ENCODE data around the gene CELSR3.

CELSR3 gene

GRCh38 chr3:48644898-48645760 is 17.6 kb downstream of the CELSR3 start:
- H3K4me1 ChIP-seq (ENCODE audit: control insufficient read depth in 1 of 2, insufficient read depth in 1 of 2, low read depth in 1 of 2, low read length in 1 of 2), result no peaks in the 10 kb centered on the region
- H3K27ac ChIP-seq, result no peak overlapping the region
- no peaks in the 10 kb centered on the region for H3K36me3 ChIP-seq
- TF ChIP-seq, protein P1, sequence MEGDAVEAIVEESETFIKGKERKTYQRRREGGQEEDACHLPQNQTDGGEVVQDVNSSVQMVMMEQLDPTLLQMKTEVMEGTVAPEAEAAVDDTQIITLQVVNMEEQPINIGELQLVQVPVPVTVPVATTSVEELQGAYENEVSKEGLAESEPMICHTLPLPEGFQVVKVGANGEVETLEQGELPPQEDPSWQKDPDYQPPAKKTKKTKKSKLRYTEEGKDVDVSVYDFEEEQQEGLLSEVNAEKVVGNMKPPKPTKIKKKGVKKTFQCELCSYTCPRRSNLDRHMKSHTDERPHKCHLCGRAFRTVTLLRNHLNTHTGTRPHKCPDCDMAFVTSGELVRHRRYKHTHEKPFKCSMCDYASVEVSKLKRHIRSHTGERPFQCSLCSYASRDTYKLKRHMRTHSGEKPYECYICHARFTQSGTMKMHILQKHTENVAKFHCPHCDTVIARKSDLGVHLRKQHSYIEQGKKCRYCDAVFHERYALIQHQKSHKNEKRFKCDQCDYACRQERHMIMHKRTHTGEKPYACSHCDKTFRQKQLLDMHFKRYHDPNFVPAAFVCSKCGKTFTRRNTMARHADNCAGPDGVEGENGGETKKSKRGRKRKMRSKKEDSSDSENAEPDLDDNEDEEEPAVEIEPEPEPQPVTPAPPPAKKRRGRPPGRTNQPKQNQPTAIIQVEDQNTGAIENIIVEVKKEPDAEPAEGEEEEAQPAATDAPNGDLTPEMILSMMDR (IDR thresholded peaks at IDR 0.05), result no peak
- H3K4me3 ChIP-seq (ENCODE audit: low read depth in 1 of 2, low read length in 1 of 2), result no peak overlapping the region
- no peaks in the 10 kb centered on the region for H3K9me3 ChIP-seq
- no peaks in the 10 kb centered on the region for H3K27me3 ChIP-seq

DNA sequence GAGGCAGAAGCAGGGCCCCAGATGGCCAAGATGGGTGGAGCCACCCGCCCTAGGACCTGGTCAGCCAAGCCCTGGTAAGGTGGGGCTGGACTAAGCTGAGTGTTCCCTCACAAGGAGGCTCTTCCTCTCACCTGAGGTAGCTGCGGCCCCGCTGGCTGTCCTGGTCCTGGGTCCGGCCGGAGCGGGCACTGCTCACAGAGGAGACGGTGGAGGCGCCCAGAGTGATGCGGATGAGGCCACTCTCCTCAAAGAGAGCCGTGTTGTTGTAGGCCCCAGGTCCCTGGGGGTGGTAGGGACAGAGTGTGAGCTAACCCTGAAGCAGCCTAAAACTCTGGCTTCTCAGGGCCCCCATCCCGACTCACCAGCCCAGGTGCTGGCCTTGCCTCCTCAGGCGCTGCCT is 20.1 kb downstream of the CELSR3 start:
- no peaks in the 10 kb centered on the region for H3K4me1 ChIP-seq (ENCODE audit: control insufficient read depth in 1 of 2, insufficient read depth in 1 of 2, low read depth in 1 of 2, low read length in 1 of 2)
- TF ChIP-seq, protein P1 (IDR thresholded peaks at IDR 0.05), result no peak
- no peaks in the 10 kb centered on the region for H3K27me3 ChIP-seq
- no peaks in the 10 kb centered on the region for H3K9me3 ChIP-seq
- H3K36me3 ChIP-seq, result no peaks in the 10 kb centered on the region
- no peak overlapping the region for H3K4me3 ChIP-seq (ENCODE audit: low read depth in 1 of 2, low read length in 1 of 2)
- no peak overlapping the region for H3K27ac ChIP-seq

- TF ChIP-seq, protein P1 (IDR thresholded peaks at IDR 0.05), result no peak
- Histone ChIP-seq H3K9me3 (no peaks in the 10 kb centered on the region), H3K27ac (no peak overlapping the region), H3K27me3 (no peaks in the 10 kb centered on the region), H3K4me3 (ENCODE audit: low read depth in 1 of 2, low read length in 1 of 2) (no peak overlapping the region), H3K4me1 (ENCODE audit: control insufficient read depth in 1 of 2, insufficient read depth in 1 of 2, low read depth in 1 of 2, low read length in 1 of 2) (peaks cover 2% of the 10 kb centered on the region in 2 experiments), H3K36me3 (no peaks in the 10 kb centered on the region)
These were observed 21.3 kb downstream of the CELSR3 start for GRCh38 chr3:48641396-48641795.

DNA sequence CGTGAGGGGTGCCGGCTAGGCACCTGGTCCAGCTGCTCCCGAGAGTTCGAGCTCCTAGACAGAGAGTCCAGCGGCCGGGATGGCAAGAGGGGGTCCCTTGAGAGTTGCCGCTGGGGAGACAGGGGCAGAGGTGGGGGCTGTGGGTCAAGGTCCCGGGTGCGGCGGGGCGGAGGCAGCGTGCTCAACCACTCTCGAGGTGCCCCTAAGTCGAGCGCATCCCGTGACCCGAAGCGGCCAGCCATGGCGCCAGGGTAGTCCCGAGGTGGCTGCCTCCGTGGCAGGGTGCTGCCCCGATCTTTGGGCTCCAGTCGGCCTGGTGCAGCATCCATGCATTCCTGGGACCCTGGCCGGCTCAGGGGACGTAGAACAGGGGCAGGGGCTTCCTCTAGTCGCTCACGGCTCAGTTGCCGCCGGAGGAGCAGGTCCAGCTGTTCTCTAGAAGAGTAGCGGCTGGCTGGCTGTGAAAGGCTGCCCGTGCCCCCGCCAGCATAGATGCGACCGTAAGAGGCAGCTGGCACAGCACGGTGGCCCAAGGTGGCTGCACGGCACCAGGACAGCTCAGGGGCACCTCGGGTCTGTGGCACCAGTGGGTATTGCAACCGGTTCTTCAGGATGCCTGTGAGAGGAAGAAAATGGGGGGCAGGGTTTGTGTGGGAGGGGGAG is 22.6 kb downstream of the CELSR3 start:
- TF ChIP-seq, protein P1 (IDR thresholded peaks at IDR 0.05), result no peak
- H3K36me3 ChIP-seq, result no peaks in the 10 kb centered on the region
- no peak overlapping the region for H3K4me3 ChIP-seq (ENCODE audit: low read depth in 1 of 2, low read length in 1 of 2)
- peaks cover 12 to 14% of the 10 kb centered on the region in 2 experiments for H3K4me1 ChIP-seq (ENCODE audit: control insufficient read depth in 1 of 2, insufficient read depth in 1 of 2, low read depth in 1 of 2, low read length in 1 of 2)
- no peaks in the 10 kb centered on the region for H3K27me3 ChIP-seq
- H3K27ac ChIP-seq, result no peak overlapping the region
- no peaks in the 10 kb centered on the region for H3K9me3 ChIP-seq

- TF ChIP-seq, protein P1 (IDR thresholded peaks at IDR 0.05), result no peak
- no peak overlapping the region for H3K4me3 ChIP-seq (ENCODE audit: low read depth in 1 of 2, low read length in 1 of 2)
- no peaks in the 10 kb centered on the region for H3K27me3 ChIP-seq
- no peak overlapping the region for H3K27ac ChIP-seq
- peaks cover 33 to 36% of the 10 kb centered on the region in 2 experiments for H3K4me1 ChIP-seq (ENCODE audit: control insufficient read depth in 1 of 2, insufficient read depth in 1 of 2, low read depth in 1 of 2, low read length in 1 of 2)
- no peaks in the 10 kb centered on the region for H3K9me3 ChIP-seq
- H3K36me3 ChIP-seq, result peaks cover 13% of the 10 kb centered on the region
These were observed 25.4 kb downstream of the CELSR3 start for GRCh38 chr3:48637305-48637704.
